ENCODE data around the gene FAM111A. TPM values are rescaled to one million over a fixed set of nuclear protein-coding genes. Genes with fewer than 3 reads are reported as not detected.

The FAM111A gene
- total RNA-seq, 4 donors from 2014 or later = 32.5 to 73.2 (median 40.1) TPM

- WGBS, 2 donors = 74 to 77% methylated on average over 9 of the region's 9 CpGs
- peaks cover 9 to 27% of the 10 kb centered on the region in 2 donors for H3K4me1 ChIP-seq
- no peak for TF ChIP-seq POLR2A (IDR thresholded peaks at IDR 0.05)
- no peak for TF ChIP-seq CTCF (IDR thresholded peaks at IDR 0.05)
- H3K27me3 ChIP-seq = no peaks in the 10 kb centered on the region
- H3K27ac ChIP-seq = no peak overlapping the region
- intact Hi-C loops (cut with DNase I) = no loop called here
- no peak overlapping the region for H3K4me3 ChIP-seq (replicated peaks in 1 of 3)
- H3K36me3 ChIP-seq = peaks cover 8 to 9% of the 10 kb centered on the region in 2 donors
- DNase-seq = no peak
- no peaks in the 10 kb centered on the region for H3K9me3 ChIP-seq
Measured at GRCh38 chr11:59184691-59185339, 42.2 kb downstream of the FAM111A start.

GRCh38 chr11:59185386-59185945, 42.8 kb downstream of the FAM111A start:
- intact Hi-C loops (cut with DNase I) = no loop called here
- Histone ChIP-seq H3K27ac (no peak overlapping the region), H3K4me1 (peaks cover 9 to 27% of the 10 kb centered on the region in 2 donors), H3K36me3 (peaks cover 8 to 9% of the 10 kb centered on the region in 2 donors), H3K4me3 (replicated peaks in 1 of 3) (no peak overlapping the region), H3K9me3 (no peaks in the 10 kb centered on the region), H3K27me3 (no peaks in the 10 kb centered on the region)
- TF ChIP-seq POLR2A (IDR thresholded peaks at IDR 0.05) (no peak), CTCF (IDR thresholded peaks at IDR 0.05) (no peak)
- WGBS, 2 donors = 64 to 72% methylated on average over 5 of the region's 5 CpGs
- no peak for DNase-seq

- peaks cover 9 to 27% of the 10 kb centered on the region in 2 donors for H3K4me1 ChIP-seq
Measured at GRCh38 chr11:59186130-59186594, 43.5 kb downstream of the FAM111A start.

GRCh38 chr11:59187035-59187434, 44.4 kb downstream of the FAM111A start:
- Histone ChIP-seq H3K9me3 (no peaks in the 10 kb centered on the region), H3K36me3 (peaks cover 9 to 12% of the 10 kb centered on the region in 2 donors), H3K4me3 (replicated peaks in 1 of 3) (no peak overlapping the region), H3K27me3 (no peaks in the 10 kb centered on the region), H3K4me1 (peaks cover 9 to 27% of the 10 kb centered on the region in 2 donors), H3K27ac (no peak overlapping the region)
- DNase-seq = no peak
- intact Hi-C loops (cut with DNase I) = no loop called here
- whole genome bisulfite sequencing, 2 donors = 92 to 98% methylated on average over 3 of the region's 3 CpGs
- no peak for TF ChIP-seq CTCF (IDR thresholded peaks at IDR 0.05)
- TF ChIP-seq POLR2A (IDR thresholded peaks at IDR 0.05) = no peak

More at GRCh38 chr11:59186130-59186594, 43.5 kb downstream of the FAM111A start:
- H3K4me3 ChIP-seq (replicated peaks in 1 of 3) = no peak overlapping the region
- H3K9me3 ChIP-seq = no peaks in the 10 kb centered on the region
- no peaks in the 10 kb centered on the region for H3K27me3 ChIP-seq
- intact Hi-C loops (cut with DNase I) = no loop called here
- WGBS, 2 donors = 56 to 70% methylated on average over 5 of the region's 5 CpGs
- peak; percentile 23 for DNase-seq
- TF ChIP-seq POLR2A (IDR thresholded peaks at IDR 0.05) (no peak), CTCF (IDR thresholded peaks at IDR 0.05) (peak in 3 of 6 experiments; percentile 33 to 45 (median 45))
- H3K36me3 ChIP-seq = peaks cover 9 to 11% of the 10 kb centered on the region in 2 donors
- no peak overlapping the region for H3K27ac ChIP-seq

GRCh38 chr11:59187587-59187986, 44.9 kb downstream of the FAM111A start:
- intact Hi-C loops (cut with DNase I) = no loop called here
- Histone ChIP-seq H3K4me3 (replicated peaks in 1 of 3) (no peak overlapping the region), H3K27ac (no peak overlapping the region), H3K4me1 (peaks cover 9 to 27% of the 10 kb centered on the region in 2 donors), H3K9me3 (no peaks in the 10 kb centered on the region), H3K36me3 (peaks cover 7 to 13% of the 10 kb centered on the region in 2 donors), H3K27me3 (no peaks in the 10 kb centered on the region)
- DNase-seq = no peak
- TF ChIP-seq CTCF (IDR thresholded peaks at IDR 0.05) (no peak), POLR2A (IDR thresholded peaks at IDR 0.05) (no peak)
- WGBS, 2 donors = 88 to 95% methylated on average over 6 of the region's 6 CpGs
